SK-N-SH treated with all-trans-retinoic acid at 6 μM for 48 hours (cell line): ENCODE data around the gene PARP15.

Experiments
- ATAC-seq: fragments of 200-7000 bp; cut with Tn5 transposase; 3 replicates; pipeline ENCODE4 v1.9.1; 2020; ENCODE audit warnings: mild to moderate bottlenecking, moderate library complexity
- ARNTL ChIP-seq: fragments of 450-650 bp; formaldehyde crosslinking; IDR thresholded peaks from 2 replicates; pipeline ENCODE4 v1.5.0; 2020; ENCODE audit warnings: low read depth, mild to moderate bottlenecking, moderate library complexity, borderline replicate concordance
- CREB5 ChIP-seq: fragments of 250-450 bp; sonication (Bioruptor Pico); IDR thresholded peaks from 2 replicates; pipeline ENCODE4 v1.5.1; 2020; ENCODE audit warnings: low read depth, mild to moderate bottlenecking, moderate library complexity
- CSDC2 ChIP-seq: fragments of 250-450 bp; sonication (Bioruptor Pico); IDR thresholded peaks from 2 replicates; pipeline ENCODE4 v1.5.0; 2020; ENCODE audit warnings: mild to moderate bottlenecking, moderate library complexity
- CSRNP3 ChIP-seq: fragments of 250-450 bp; sonication (Bioruptor Pico); IDR thresholded peaks from 2 replicates; pipeline ENCODE4 v1.5.1; 2021; ENCODE audit warnings: mild to moderate bottlenecking, moderate library complexity
- ESRRG ChIP-seq: fragments of 250-450 bp; sonication (Bioruptor Pico); IDR thresholded peaks from 2 replicates; pipeline ENCODE4 v1.6.1; 2021; ENCODE audit warnings: mild to moderate bottlenecking
- GLIS3 ChIP-seq: fragments of 250-450 bp; sonication (Bioruptor Pico); IDR thresholded peaks from 2 replicates; pipeline ENCODE4 v1.5.0; 2020; ENCODE audit warnings: mild to moderate bottlenecking, moderate library complexity
- OSR1 ChIP-seq: fragments of 250-450 bp; sonication (Bioruptor Pico); IDR thresholded peaks from 2 replicates; pipeline ENCODE4 v1.8.0; 2022; ENCODE audit warnings: moderate library complexity, mild to moderate bottlenecking, inconsistent platforms
- PATZ1 ChIP-seq: fragments of 250-450 bp; sonication (Bioruptor Pico); IDR thresholded peaks from 2 replicates; pipeline ENCODE4 v1.8.0; 2020; ENCODE audit warnings: mild to moderate bottlenecking, moderate library complexity, borderline replicate concordance
- POU6F1 ChIP-seq: fragments of 250-450 bp; sonication (Bioruptor Pico); IDR thresholded peaks from 2 replicates; pipeline ENCODE4 v1.8.0; 2021; ENCODE audit warnings: low read depth, mild to moderate bottlenecking, moderate library complexity, borderline replicate concordance
- PPARA ChIP-seq: fragments of 250-450 bp; sonication (Bioruptor Pico); IDR thresholded peaks from 2 replicates; pipeline ENCODE4 v1.5.0; 2020; ENCODE audit warnings: mild to moderate bottlenecking, borderline replicate concordance
- RARB ChIP-seq: fragments of 250-450 bp; sonication (Bioruptor Pico); IDR thresholded peaks from 2 replicates; pipeline ENCODE4 v1.8.0; 2021; ENCODE audit warnings: mild to moderate bottlenecking, moderate library complexity
- SNAI2 ChIP-seq: fragments of 250-450 bp; sonication (Bioruptor Pico); IDR thresholded peaks from 2 replicates; pipeline ENCODE4 v1.5.0; 2020; ENCODE audit warnings: mild to moderate bottlenecking, moderate library complexity
- TCF4 ChIP-seq: fragments of 250-450 bp; sonication (Bioruptor Pico); IDR thresholded peaks from 2 replicates; pipeline ENCODE4 v1.8.0; 2021; ENCODE audit warnings: mild to moderate bottlenecking, moderate library complexity, borderline replicate concordance
- TSHZ2 ChIP-seq: fragments of 250-450 bp; sonication (Bioruptor Pico); IDR thresholded peaks from 2 replicates; pipeline ENCODE4 v1.5.0; 2020; ENCODE audit warnings: mild to moderate bottlenecking, moderate library complexity
- ZC3H10 ChIP-seq: fragments of 250-450 bp; sonication (Bioruptor Pico); IDR thresholded peaks from 2 replicates; pipeline ENCODE4 v1.5.1; 2021; ENCODE audit warnings: mild to moderate bottlenecking, moderate library complexity
- ZNF565 ChIP-seq: fragments of 450-650 bp; formaldehyde crosslinking; conservative IDR thresholded peaks from 2 replicates; pipeline ENCODE4 v1.5.0; 2020; ENCODE audit warnings: low read depth, mild to moderate bottlenecking, moderate library complexity
- ZNF70 ChIP-seq: fragments of 450-650 bp; formaldehyde crosslinking; IDR thresholded peaks from 2 replicates; pipeline ENCODE4 v1.5.0; 2020; ENCODE audit warnings: mild to moderate bottlenecking, moderate library complexity

PARP15 gene

GRCh38 chr3:122586773-122587485 is 9.5 kb downstream of the PARP15 start:
- ATAC-seq: no peak
- TF ChIP-seq PATZ1 (CRISPR knock-in tag) (no peak), GLIS3 (CRISPR knock-in tag) (no peak), ARNTL (CRISPR knock-in tag) (no peak), TSHZ2 (CRISPR knock-in tag) (no peak), PPARA (no peak), ZNF70 (CRISPR knock-in tag) (no peak), POU6F1 (CRISPR knock-in tag) (no peak), CSRNP3 (CRISPR knock-in tag) (no peak), RARB (CRISPR knock-in tag) (no peak), CSDC2 (no peak), SNAI2 (CRISPR knock-in tag) (no peak), ESRRG (CRISPR knock-in tag) (no peak), TCF4 (CRISPR knock-in tag) (no peak), ZC3H10 (CRISPR knock-in tag) (no peak)

GRCh38 chr3:122587572-122587971 is 10.1 kb downstream of the PARP15 start:
- ATAC-seq: no peak
- no peak for TF ChIP-seq ZNF565 (CRISPR knock-in tag)
- no peak for TF ChIP-seq CREB5 (CRISPR knock-in tag)
- TF ChIP-seq CSRNP3 (CRISPR knock-in tag): no peak
- TF ChIP-seq PATZ1 (CRISPR knock-in tag): no peak
- TF ChIP-seq ZC3H10 (CRISPR knock-in tag): no peak
- no peak for TF ChIP-seq PPARA
- no peak for TF ChIP-seq TSHZ2 (CRISPR knock-in tag)
- TF ChIP-seq SNAI2 (CRISPR knock-in tag): no peak
- no peak for TF ChIP-seq TCF4 (CRISPR knock-in tag)
- TF ChIP-seq POU6F1 (CRISPR knock-in tag): no peak
- TF ChIP-seq CSDC2: no peak
- no peak for TF ChIP-seq OSR1 (CRISPR knock-in tag)
